GM13977 (cell line): ENCODE data around the gene MTCH1.

ENCODE experiments used
- DNase-seq: peaks from one replicate; pipeline ENCODE4 v3.0.0; 2012; ENCODE audit warnings: low spot score
- in situ Hi-C: fragments of 300-500 bp; cut with MboI; formaldehyde crosslinking; loops from one replicate; pipeline ENCODE4 v1.12.0; 2022; ENCODE audit warnings: low sequenced_read_pairs, low pct_unique_long_range_greater_than_20kb, mixed read lengths, inconsistent platforms; ENCODE audit not compliant: unreplicated experiment
- TF ChIP-seq, protein P1 (sequence below): IDR thresholded peaks from 2 replicates; pipeline ENCODE4 v1.5.1; 2012; ENCODE audit warnings: mild to moderate bottlenecking, control low read depth; ENCODE audit not compliant: insufficient read depth; ENCODE audit errors: extremely low read depth, missing control alignments

The MTCH1 gene

DNA sequence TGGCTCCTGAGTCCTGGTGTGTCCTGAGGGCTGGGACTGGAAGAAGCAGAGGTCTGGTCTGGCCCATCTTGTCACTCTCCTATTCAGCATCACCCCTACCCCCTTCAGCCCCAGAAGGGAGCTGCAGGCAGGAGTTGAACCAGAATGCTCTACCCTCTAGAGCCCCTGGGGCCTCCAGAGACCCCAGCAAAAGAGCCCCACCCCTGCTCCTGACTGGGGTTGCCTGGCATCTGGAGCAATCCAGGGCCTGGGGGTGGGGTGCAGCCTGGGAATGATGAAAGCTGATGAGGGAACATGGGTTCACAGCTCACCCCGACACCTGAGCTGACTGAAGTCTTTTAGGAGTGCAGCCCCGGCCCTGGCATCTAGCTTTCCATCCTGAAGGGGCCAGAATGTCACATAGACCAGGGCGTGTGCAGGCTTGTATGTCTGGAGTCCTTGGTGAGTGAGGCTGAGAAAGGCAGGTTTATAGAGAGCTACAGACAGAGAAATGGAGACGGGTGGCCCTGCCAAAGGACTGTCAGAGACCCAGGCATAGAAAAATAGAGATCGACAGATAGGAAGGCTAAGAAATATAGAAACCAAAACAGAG lies 31.7 kb upstream of the MTCH1 start:
- TF ChIP-seq, protein P1, sequence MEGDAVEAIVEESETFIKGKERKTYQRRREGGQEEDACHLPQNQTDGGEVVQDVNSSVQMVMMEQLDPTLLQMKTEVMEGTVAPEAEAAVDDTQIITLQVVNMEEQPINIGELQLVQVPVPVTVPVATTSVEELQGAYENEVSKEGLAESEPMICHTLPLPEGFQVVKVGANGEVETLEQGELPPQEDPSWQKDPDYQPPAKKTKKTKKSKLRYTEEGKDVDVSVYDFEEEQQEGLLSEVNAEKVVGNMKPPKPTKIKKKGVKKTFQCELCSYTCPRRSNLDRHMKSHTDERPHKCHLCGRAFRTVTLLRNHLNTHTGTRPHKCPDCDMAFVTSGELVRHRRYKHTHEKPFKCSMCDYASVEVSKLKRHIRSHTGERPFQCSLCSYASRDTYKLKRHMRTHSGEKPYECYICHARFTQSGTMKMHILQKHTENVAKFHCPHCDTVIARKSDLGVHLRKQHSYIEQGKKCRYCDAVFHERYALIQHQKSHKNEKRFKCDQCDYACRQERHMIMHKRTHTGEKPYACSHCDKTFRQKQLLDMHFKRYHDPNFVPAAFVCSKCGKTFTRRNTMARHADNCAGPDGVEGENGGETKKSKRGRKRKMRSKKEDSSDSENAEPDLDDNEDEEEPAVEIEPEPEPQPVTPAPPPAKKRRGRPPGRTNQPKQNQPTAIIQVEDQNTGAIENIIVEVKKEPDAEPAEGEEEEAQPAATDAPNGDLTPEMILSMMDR = no peak
- DNase-seq = no peak
- in situ Hi-C loops = loop anchor here (10.0 kb wide), 1 partner anchor 243 kb away; no protein-coding TSS in a partner anchor

DNA sequence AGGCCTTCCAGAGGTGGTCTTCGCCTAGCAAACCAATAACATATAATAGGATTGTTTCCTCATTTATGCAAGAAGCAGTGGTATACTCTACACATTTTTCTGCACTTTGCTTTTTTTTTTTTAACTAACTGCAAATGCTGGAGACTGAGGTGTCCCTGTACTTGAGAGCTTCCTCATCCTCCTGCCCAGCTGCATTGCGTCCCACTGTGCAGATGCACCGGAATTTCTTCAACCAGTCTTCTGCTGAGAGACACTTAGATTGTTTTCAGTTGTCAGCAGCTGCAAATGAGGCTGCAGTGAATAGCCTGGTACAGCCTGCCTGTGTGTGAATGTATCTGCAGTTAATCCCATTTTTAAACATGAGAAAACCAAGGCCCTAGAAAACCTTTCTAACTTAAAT lies 31.0 kb upstream of the MTCH1 start:
- DNase-seq = no peak

DNA sequence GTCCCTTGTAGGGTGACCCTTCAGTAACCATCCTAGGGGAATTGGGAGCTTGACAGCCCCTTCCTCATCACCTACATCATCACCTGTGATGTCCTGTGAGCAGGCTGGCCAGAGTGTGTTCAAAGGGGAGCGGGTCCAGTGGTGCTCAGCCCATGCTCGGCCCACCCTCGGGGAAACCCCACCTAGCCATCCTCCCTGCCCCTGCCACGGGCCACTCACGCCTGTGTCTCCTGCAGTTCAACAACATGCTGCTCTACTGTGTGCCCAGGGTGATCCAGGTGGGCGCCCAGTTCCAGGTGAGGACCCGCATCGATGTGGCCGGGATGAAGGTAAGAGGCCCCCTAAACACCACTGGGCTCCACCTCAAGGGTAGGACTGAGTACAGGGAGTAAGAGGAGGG lies 29.5 kb upstream of the MTCH1 start:
- no peak for DNase-seq
- in situ Hi-C loops = loop anchor here (10.0 kb wide), 1 partner anchor 241 kb away; no protein-coding TSS in a partner anchor
- TF ChIP-seq, protein P1 = no peak

More for the DNA sequence above, 31.0 kb upstream of the MTCH1 start:
- in situ Hi-C loops = loop anchor here (10.0 kb wide), 1 partner anchor 242 kb away; no protein-coding TSS in a partner anchor
- TF ChIP-seq, protein P1 = no peak

DNA sequence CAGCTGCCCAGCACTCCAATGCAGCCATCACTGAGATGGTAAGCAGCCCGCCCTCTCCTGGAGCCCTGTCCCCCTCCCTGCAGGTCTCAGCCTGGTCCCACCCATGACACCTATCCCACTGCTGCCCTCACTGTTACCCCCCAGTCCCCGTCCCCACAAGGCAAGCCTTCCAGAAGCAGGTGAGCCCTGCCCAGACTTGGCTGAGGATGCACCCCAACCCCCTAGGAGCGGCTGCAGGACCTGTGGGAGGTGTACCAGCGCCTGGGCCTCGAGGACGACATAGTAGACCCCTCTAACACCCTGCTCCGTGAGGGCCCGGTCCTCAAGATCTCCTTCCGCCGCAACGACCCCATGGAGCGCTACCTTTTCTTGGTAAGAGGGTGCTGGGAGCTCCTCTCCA lies 28.7 kb upstream of the MTCH1 start:
- no peak for DNase-seq
- TF ChIP-seq, protein P1 = no peak
- in situ Hi-C loops = loop anchor here (10.0 kb wide), 1 partner anchor 240 kb away; no protein-coding TSS in a partner anchor

DNA sequence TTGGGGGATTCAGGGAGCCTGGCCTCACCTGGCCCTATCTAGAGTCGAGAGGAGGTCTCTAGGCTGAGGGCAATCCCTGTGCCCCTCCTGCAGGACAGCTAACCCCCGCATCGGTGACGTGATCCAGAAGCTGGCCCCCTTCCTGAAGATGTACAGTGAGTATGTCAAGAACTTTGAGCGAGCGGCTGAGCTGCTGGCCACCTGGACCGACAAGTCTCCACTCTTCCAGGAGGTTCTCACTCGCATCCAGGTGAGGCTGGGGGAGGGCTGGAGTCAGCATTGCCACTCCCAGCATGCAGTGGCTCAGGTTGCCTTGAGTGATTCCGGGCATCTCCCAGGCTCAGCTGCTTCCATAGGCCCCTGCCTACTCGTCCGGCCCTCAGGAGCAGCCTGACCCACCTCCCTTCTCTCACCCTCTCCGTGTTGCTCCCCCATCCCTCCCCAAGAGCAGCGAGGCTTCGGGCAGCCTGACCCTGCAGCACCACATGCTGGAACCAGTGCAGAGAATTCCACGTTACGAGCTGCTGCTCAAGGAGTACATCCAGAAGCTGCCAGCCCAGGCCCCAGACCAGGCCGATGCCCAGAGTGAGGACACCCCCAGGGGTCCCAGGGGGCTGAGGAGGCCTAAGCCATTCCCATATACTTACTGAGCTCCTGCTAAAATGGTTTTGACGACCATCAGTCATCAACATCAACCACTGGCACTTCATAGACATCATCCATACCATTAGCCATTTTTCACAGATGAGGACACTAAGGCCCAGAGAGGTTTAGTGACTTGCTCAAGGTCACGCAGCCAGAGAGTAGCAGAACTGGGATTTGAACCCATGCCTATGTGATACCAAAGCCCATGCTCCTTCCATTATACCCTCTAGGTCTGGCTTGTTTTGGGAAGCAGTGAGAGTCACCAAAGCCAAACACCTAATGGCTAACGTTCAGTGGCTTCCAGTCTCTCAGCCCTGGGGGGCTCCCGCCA lies 27.8 kb upstream of the MTCH1 start:
- in situ Hi-C loops = loop anchor here (10.0 kb wide), 1 partner anchor 239 kb away; no protein-coding TSS in a partner anchor
- TF ChIP-seq, protein P1 = no peak
- no peak for DNase-seq

DNA sequence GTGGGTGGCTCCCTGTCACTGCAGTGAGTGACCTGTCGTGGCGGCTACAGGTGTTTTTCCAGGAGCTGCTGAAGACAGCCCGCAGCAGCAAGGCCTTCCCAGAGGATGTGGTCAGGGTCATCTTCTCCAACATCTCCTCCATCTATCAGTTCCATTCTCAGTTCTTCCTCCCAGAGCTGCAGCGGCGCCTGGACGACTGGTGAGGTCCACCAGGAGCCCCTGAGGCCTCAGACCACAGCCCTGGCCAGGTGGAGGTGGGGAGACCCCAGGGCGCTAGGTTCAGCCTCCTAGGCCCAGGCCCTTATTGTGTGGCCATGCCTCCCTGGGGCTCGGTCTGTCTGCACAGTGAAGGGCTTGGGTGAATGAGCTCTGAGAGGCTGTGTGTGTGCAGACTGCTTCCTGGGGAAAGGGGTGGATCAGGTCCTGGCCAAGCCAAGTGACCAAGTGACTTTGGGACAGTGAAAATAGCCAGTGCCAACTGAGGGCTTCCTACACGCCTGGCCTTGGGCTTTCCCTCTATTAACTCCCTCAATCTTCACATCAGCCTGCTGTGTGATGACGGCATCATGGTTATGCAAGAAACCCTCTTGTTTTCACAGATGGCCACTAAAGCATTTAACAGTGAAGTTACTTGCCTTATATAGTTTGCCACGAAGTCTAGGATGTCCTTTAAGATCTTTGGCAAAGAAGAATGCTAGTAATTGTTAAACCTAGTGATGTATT lies 25.8 kb upstream of the MTCH1 start:
- in situ Hi-C loops = loop anchor here (10.0 kb wide), 1 partner anchor 237 kb away; no protein-coding TSS in a partner anchor
- TF ChIP-seq, protein P1 = no peak
- no peak for DNase-seq
